Activated CD4-positive, alpha-beta memory T cell treated with anti-CD3 and anti-CD28 coated beads for 36 hours (primary cell): Measurements from ENCODE around the gene A3GALT2. TPM values are rescaled to one million over a fixed set of nuclear protein-coding genes. Genes with fewer than 3 reads are reported as not detected.

Experiments
- CTCF ChIA-PET: fragments of 350-600 bp; sonication (Branson Sonifier 250); formaldehyde crosslinking; loops from one replicate; lab custom pipeline; 2021; ENCODE audit warnings: antibody characterized with exemption, inconsistent platforms; lab: Charles Lee
- POLR2A ChIA-PET: fragments of 350-600 bp; sonication (Branson Sonifier 250); formaldehyde crosslinking; loops from one replicate; lab custom pipeline; 2021; ENCODE audit warnings: antibody characterized with exemption; lab: Charles Lee
- DNase-seq: peaks from one replicate; pipeline ENCODE4 v3.0.0-alpha.2; 2020
- H3K27ac Mint-ChIP-seq: one replicate; pipeline ENCODE4 v1.8.0; 2021; ENCODE audit warnings: mixed read lengths
- H3K27me3 Mint-ChIP-seq: one replicate; pipeline ENCODE4 v1.8.0; 2021; ENCODE audit warnings: mixed read lengths
- H3K36me3 Mint-ChIP-seq: one replicate; pipeline ENCODE4 v1.8.0; 2021; ENCODE audit warnings: mixed read lengths
- H3K4me1 Mint-ChIP-seq: one replicate; pipeline ENCODE4 v1.8.0; 2021; ENCODE audit warnings: low read depth, mixed read lengths
- H3K4me3 Mint-ChIP-seq: one replicate; pipeline ENCODE4 v1.8.0; 2021; ENCODE audit warnings: mild to moderate bottlenecking, mixed read lengths
- H3K9me3 Mint-ChIP-seq: one replicate; pipeline ENCODE4 v1.8.0; 2021; ENCODE audit warnings: mixed read lengths
- intact Hi-C: fragments of 100-400 bp; cut with micrococcal nuclease; formaldehyde crosslinking; loops from one replicate; pipeline ENCODE4 v1.15.1; 2023
- total RNA-seq, 2 experiments: library from RNA; stranded (reverse); gene quantifications; one replicate each; pipeline ENCODE4 v1.2.3, GENCODE V29; 2021

Gene A3GALT2
- total RNA-seq, 2 experiments from 2014 or later: not detected

GRCh38 chr1:33361532-33362235 is 40.8 kb upstream of the A3GALT2 start:
- Mint-ChIP-seq H3K27ac (no peak overlapping the region), H3K27me3 (no peaks in the 10 kb centered on the region), H3K4me1 (no peaks in the 10 kb centered on the region), H3K4me3 (no peak overlapping the region), H3K36me3 (no peaks in the 10 kb centered on the region), H3K9me3 (no peaks in the 10 kb centered on the region)
- ChIA-PET POLR2A (no interaction called here), CTCF (interaction anchor here (0.9 to 4.4 kb wide), 2 partner anchors 56 to 66 kb away, joined by 3 to 22 read pairs; no protein-coding TSS in a partner anchor)
- DNase-seq: no peak
- intact Hi-C loops: no loop called here

DNA sequence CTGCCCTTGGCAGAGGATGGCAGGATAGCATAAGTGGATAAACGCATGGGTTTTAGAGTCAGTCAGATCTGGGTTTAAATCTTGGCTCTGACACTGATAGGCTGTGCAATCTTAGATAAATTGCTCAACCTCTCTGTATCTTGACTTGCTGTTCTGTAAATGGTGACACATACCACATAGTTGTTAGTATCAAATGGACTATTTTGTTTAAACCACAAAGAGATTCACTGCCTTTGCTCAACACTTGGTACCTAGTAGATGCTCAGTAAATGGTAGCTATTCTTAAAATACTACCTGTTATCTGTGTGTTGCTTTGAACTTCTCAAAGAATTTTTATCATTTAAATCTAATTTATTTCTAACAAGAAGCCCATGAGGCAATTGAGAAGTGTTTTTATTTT is 39.5 kb upstream of the A3GALT2 start:
- Mint-ChIP-seq H3K36me3 (no peaks in the 10 kb centered on the region), H3K9me3 (no peaks in the 10 kb centered on the region), H3K4me1 (no peaks in the 10 kb centered on the region), H3K27me3 (no peaks in the 10 kb centered on the region), H3K27ac (no peak overlapping the region), H3K4me3 (no peak overlapping the region)
- intact Hi-C loops: no loop called here
- CTCF ChIA-PET: interaction anchor here (0.9 to 4.4 kb wide), 2 partner anchors 62 to 65 kb away, joined by 3 to 22 read pairs; no protein-coding TSS in a partner anchor
- POLR2A ChIA-PET: no interaction called here
- DNase-seq: no peak

DNA sequence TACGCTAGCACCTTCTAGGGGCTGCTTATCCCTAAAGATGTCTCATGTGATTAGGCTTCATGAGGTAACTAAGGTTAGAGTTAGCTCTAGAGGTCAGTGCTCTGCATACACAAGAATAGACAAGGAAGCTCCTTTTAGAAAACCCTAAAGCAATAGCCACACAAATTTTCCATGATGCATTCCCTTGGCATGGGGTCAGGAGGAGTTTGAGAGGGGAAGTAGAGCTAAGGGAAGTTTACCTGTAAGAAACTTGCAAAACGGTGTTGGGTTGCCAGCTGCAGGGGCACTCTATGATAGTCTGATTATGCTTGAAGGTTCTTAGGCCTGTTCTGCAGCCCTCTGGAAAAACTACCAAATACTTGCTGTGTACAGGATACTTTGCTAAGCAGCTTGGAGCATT is 39.0 kb upstream of the A3GALT2 start:
- ChIA-PET POLR2A (no interaction called here), CTCF (interaction anchor here (0.9 to 4.4 kb wide), 2 partner anchors 61 to 64 kb away, joined by 3 to 22 read pairs; no protein-coding TSS in a partner anchor)
- Mint-ChIP-seq H3K27ac (no peak overlapping the region), H3K9me3 (no peaks in the 10 kb centered on the region), H3K4me1 (no peaks in the 10 kb centered on the region), H3K36me3 (no peaks in the 10 kb centered on the region), H3K27me3 (no peaks in the 10 kb centered on the region), H3K4me3 (no peak overlapping the region)
- no peak for DNase-seq
- intact Hi-C loops: no loop called here

GRCh38 chr1:33358795-33359503 is 38.1 kb upstream of the A3GALT2 start:
- no peaks in the 10 kb centered on the region for H3K4me1 Mint-ChIP-seq
- H3K27ac Mint-ChIP-seq: no peak overlapping the region
- CTCF ChIA-PET: interaction anchor here (0.8 kb wide), 1 partner anchor 63 kb away, joined by 3 read pairs; no protein-coding TSS in a partner anchor
- no peaks in the 10 kb centered on the region for H3K27me3 Mint-ChIP-seq
- intact Hi-C loops: no loop called here
- no peak overlapping the region for H3K4me3 Mint-ChIP-seq
- no peaks in the 10 kb centered on the region for H3K9me3 Mint-ChIP-seq
- DNase-seq: no peak
- POLR2A ChIA-PET: no interaction called here
- H3K36me3 Mint-ChIP-seq: no peaks in the 10 kb centered on the region

- Mint-ChIP-seq H3K27ac (no peak overlapping the region), H3K4me3 (no peak overlapping the region), H3K27me3 (no peaks in the 10 kb centered on the region), H3K36me3 (no peaks in the 10 kb centered on the region), H3K4me1 (no peaks in the 10 kb centered on the region), H3K9me3 (no peaks in the 10 kb centered on the region)
- intact Hi-C loops: no loop called here
- ChIA-PET CTCF (interaction anchor here (0.8 kb wide), 1 partner anchor 62 kb away, joined by 3 read pairs; no protein-coding TSS in a partner anchor), POLR2A (no interaction called here)
- DNase-seq: no peak
These were observed 37.4 kb upstream of the A3GALT2 start for GRCh38 chr1:33358114-33358794.

DNA sequence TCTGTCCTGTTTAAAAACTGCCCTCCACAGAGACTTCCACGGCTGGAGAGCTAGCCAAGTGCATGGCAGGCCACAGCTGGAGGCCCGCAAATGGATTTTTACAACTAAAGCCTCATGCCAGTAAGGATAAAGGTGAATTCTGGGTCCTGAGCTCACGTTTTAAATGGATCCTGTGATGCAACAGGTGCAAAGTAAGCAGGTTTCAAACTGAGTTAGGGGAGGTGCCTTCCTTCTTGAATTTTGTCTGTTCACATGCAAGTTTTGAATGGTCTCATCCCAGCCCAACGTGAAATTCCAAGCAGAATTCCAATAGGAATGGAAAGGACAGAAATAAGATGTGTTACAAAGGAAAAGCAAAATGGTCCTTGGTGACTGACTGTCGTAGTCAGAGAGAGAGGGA is 36.2 kb upstream of the A3GALT2 start:
- no peaks in the 10 kb centered on the region for H3K36me3 Mint-ChIP-seq
- intact Hi-C loops: no loop called here
- H3K9me3 Mint-ChIP-seq: no peaks in the 10 kb centered on the region
- ChIA-PET POLR2A (no interaction called here), CTCF (no interaction called here)
- no peak overlapping the region for H3K4me3 Mint-ChIP-seq
- no peaks in the 10 kb centered on the region for H3K4me1 Mint-ChIP-seq
- DNase-seq: no peak
- H3K27ac Mint-ChIP-seq: no peak overlapping the region
- H3K27me3 Mint-ChIP-seq: no peaks in the 10 kb centered on the region

DNA sequence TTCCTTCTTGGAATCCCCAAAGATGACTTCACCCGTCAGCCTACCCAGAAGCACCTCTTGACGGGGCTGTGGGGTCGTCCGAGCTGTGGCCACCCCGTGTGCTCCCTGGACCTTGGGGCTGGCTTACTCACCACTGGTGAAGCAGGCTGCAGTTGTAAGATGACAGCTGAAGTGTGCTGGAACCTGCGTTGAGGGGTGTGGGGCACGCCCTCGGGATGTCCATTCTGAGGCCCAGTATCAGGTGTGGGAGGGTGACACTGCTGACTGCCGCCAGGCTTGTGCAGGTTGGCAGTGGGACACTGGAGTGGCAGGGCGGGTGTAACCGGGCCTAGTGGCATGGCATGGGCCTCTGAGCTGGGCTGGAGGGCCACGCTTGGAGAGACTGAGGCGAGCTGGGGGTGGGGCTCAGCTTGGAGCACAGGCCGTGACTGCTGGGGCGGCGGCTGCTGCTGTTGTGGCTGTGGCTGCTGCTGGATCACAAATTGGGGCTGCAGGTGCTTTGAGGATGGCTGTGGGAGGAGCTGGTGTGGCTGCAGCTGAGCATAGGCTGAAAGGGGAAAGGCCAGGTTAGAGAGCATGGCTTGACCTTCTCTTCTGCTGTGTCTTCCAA is 33.9 kb upstream of the A3GALT2 start:
- intact Hi-C loops: no loop called here
- H3K9me3 Mint-ChIP-seq: no peaks in the 10 kb centered on the region
- H3K4me3 Mint-ChIP-seq: no peak overlapping the region

GRCh38 chr1:33353531-33353930 is 32.6 kb upstream of the A3GALT2 start:
- Mint-ChIP-seq H3K4me3 (no peak overlapping the region), H3K27me3 (no peaks in the 10 kb centered on the region), H3K4me1 (peaks cover 13% of the 10 kb centered on the region), H3K36me3 (peaks cover 2% of the 10 kb centered on the region), H3K9me3 (no peaks in the 10 kb centered on the region), H3K27ac (no peak overlapping the region)
- POLR2A ChIA-PET: no interaction called here
- no peak for DNase-seq
- intact Hi-C loops: no loop called here
- CTCF ChIA-PET: no interaction called here

More for the DNA sequence above, 33.9 kb upstream of the A3GALT2 start:
- CTCF ChIA-PET: no interaction called here
- Mint-ChIP-seq H3K27me3 (no peaks in the 10 kb centered on the region), H3K4me1 (peaks cover 11% of the 10 kb centered on the region), H3K27ac (no peak overlapping the region), H3K36me3 (peaks cover 2% of the 10 kb centered on the region)
- DNase-seq: no peak
- POLR2A ChIA-PET: no interaction called here

GRCh38 chr1:33351281-33351660 is 30.4 kb upstream of the A3GALT2 start:
- DNase-seq: no peak
- H3K36me3 Mint-ChIP-seq: peaks cover 11% of the 10 kb centered on the region
- no peak overlapping the region for H3K27ac Mint-ChIP-seq
- H3K4me3 Mint-ChIP-seq: peak overlapping the region; percentile 9
- H3K9me3 Mint-ChIP-seq: no peaks in the 10 kb centered on the region
- intact Hi-C loops: no loop called here
- no peaks in the 10 kb centered on the region for H3K27me3 Mint-ChIP-seq
- CTCF ChIA-PET: interaction anchor here (1.0 to 1.4 kb wide), 3 partner anchors 15 to 54 kb away, joined by 3 to 6 read pairs (median 4); no protein-coding TSS in a partner anchor
- POLR2A ChIA-PET: no interaction called here
- H3K4me1 Mint-ChIP-seq: peaks cover 35% of the 10 kb centered on the region

DNA sequence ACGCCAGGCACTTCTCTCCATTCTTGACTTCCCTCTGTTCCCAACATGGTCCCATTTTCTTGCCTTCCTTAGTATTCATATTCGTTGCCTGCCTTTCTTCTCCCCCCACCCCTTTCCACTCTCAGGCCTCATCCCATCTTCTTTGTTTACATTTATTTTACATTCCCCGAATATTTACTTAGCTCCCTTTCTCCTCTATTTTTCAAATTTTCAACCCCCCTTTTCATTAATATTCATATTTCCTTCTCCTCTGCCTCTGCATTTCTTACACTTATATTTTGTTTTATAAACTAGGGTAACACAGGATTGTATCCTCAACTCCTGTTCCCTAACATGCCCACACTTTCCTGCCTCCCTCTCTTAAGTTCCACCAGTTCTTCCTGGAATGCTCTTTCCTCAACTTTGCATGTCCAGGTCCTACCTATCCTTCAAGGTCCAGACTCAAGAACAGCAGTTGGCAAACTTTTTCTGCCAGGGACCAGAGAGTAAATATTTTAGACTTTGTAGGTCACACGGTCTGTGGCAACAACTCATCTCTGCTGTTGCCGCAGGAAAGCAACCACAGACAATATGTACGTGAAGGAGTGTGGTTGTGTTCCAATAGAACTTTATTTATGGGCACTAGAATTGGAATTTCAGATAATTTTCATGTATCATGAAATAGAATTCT is 29.8 kb upstream of the A3GALT2 start:
- POLR2A ChIA-PET: interaction anchor here (1.2 kb wide), 1 partner anchor 122 kb away, joined by 4 read pairs; the partner anchor contains the start of gene ZSCAN20
- Mint-ChIP-seq H3K4me3 (peak overlapping the region; percentile 91), H3K27me3 (no peaks in the 10 kb centered on the region), H3K36me3 (peaks cover 12% of the 10 kb centered on the region), H3K27ac (peak overlapping the region; percentile 94), H3K9me3 (no peaks in the 10 kb centered on the region), H3K4me1 (peaks cover 41% of the 10 kb centered on the region)
- DNase-seq: no peak
- CTCF ChIA-PET: interaction anchor here (1.0 to 1.6 kb wide), 4 partner anchors 16 to 55 kb away, joined by 3 to 7 read pairs (median 5); no protein-coding TSS in a partner anchor
- intact Hi-C loops: no loop called here
